Iris pigment epithelial cell (primary cell): ENCODE data around the gene DNAL1.
"Not testable (repeated sequence)": the region's sequence is repeated elsewhere in the genome, so short reads cannot be mapped to it uniquely, and the experiment has no call there.

Experiments used
- DNase-seq: peaks from one replicate; pipeline ENCODE4 v3.0.0-alpha.2; 2011; ENCODE audit warnings: low read depth

Gene DNAL1

DNA sequence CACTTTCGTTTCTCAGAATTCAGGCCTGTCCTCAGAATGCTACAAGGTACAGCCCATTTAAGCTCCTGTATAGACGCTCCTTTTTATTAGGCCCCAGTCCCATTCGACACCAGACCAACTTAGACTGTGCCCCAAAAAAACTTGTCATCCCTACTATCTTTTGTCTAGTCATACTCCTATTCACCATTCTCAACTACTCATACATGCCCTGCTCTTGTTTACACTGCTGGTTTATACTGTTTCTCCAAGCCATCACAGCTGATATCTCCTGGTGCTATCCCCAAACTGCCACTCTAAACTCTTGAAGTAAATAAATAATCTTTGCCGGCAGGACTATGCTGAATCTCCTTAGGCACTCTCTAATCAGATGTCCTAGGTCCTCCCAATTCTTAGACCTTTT, 63.3 kb downstream of the DNAL1 start:
- not testable (repeated sequence) for DNase-seq

DNA sequence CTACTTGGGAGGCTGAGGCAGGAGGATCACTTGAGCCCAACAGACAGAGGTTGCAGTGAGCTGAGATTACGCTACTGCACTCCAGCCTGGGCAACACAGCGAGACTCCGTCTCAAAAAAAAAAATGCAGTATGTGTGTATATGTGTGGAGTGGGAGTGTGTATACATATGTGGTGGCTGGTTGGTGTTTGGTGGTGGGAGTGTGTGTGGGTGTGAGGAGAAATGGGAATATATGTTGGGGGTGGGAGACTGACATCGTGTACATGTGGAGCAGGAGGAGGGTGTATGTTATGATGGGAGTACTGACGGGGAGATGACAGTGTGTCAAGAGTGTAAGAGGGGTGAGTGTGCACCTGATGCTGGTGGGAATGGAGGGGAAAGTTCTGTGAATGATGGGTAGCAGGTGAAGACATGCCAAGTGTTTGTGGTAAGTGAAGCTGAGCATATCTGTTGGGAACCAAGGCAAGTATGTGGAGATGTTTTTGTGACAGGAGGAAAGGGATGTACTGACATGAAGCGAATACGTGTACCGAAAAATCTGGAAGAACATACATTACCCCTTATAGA, 65.2 kb downstream of the DNAL1 start:
- DNase-seq, result no peak

GRCh38 chr14:73710737-73711136, 66.0 kb downstream of the DNAL1 start:
- no peak for DNase-seq

- peak; percentile 38 for DNase-seq
These were observed 67.3 kb downstream of the DNAL1 start for GRCh38 chr14:73712071-73712506.

DNA sequence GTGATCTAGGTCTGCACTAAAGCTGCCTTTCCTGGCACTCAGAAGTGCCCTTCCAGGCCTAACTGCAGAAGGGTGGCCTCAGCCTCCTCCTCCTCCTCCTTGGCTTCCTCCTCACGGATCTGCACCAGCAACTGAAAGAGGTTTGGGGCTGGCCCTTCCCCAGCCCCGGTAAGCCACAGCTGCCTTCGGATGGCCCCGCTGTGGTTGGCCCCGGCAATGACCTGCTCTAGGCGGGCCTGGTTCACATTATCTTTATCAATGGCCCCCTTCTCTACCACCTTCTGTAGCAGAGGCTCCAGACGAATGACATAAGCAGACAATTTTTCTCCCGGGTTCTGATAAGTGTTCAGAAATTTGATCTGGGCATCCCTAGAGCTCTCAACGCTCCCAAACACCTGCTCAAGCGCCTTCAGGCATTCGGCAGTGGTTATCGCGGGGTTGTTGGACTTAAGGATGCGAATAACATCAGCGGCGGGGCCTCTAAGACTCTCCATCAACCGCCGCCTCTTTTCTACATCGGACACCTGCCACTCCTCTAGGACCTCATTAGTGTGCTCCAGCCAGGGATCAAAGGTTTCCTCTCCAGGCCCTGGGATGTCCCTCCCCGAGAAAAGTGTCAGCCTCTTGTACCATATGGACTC, 67.9 kb downstream of the DNAL1 start:
- DNase-seq, result peak; percentile 42

DNA sequence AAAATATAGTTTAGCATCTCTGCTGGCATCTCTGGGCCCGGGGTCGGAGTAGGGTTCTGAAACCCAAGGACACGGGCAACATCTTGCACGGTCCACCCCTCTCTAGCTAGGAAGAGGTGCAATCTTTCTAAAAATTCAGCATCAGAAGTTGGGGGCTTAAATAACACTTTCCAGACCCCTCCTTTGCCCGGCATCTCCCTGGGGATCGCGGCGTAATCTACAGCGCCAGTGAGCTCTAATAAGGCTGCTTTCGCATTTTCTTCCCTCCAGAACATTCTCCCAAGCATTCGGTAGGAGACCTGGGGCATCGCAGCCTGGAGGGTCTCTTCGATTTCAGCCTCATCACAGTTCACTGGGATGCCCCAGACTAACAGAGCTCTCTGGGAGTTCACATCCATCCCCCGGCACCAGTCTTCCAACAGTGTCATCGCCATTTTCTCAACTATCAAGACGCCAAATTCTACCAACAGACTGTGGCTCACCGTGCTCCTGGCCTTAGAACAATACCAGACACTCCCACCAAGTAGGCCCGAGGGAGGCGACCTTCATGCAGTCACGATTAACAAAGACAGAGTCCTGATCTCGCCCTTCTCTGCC, 68.5 kb downstream of the DNAL1 start:
- DNase-seq, result peak; percentile 34

GRCh38 chr14:73713803-73714655, 69.2 kb downstream of the DNAL1 start, which contains the start of gene PNMA1:
Gene PNMA1 (minus strand): TSS chr14:73714384. CDS start chr14:73713639, 745 bp downstream.
- DNase-seq, result peak; percentile 81

- no peak for DNase-seq
These were observed 69.9 kb downstream of the DNAL1 start for GRCh38 chr14:73714656-73715081.

DNA sequence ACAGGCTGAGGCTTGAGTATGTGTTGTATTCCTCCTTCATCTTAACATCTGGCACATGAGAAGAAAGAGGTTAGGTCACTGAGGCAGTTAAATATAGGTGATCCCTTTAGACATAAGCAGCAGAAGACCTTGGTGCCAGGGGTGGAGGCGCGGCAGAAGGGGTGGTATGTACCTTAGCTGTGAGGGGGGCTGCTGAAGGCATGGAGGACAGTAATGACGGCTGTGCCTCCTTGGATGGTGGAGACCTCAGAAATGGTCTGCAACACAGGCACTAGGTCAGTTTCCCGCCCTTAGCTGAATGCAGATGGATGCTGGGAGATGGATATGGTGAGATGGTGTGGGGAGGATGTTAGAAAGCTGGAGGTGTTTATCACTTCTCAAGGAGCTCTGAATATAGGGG, 70.9 kb downstream of the DNAL1 start:
- DNase-seq, result no peak

DNA sequence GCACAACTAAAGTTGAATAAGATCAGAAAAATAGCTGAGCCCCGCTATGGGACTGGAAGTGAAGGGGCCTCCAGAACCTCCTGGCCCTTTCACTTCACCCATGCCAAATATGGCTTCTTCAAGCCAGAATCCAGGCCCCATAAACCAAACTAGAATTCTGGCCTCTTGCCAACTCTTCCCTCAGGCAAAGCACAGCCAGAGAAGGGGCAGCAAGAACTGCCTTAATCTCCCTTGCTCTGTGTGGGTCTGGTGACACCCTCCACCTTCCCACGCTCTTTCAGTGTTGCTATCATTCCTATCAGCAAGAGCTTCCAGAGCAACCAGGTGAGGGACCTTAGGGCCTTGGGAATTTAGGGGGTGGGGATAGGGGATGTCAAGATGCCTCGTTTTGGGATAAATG, 72.5 kb downstream of the DNAL1 start:
- no peak for DNase-seq

DNA sequence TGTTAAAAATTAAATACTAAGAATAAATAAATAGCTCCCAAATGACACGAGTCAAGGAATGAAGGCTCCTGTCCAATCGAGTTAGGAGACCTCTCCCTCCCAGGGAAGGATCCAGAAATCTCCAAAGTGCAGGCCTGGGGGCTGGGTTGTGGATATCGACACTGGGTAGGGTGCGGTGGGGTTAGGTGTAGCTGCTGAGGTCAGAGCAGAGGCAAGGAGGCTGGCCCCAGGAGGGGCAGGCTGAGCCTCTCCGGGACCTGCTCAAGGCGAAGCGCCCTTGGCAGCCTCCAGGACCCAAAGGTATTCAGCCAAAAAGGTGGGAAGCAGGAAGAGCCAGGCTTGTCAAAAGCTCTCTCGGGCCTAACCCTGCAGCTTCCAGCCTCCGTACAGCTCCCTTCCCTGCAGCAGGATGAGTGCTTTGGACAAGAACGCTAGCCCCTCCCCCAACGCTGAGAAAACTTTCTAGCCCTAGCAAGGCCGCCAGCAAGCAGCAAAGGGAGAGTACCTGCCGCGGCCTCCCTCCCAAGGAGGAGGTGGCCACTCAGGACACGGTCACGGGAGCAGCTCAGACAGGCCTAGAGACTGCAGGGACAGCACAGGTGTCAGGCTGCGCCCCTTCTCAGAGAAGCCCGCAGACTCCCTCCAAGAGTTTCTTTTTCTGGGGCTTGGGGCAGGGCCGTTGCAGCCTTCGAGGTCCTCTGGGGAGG, 73.1 kb downstream of the DNAL1 start:
- peak; percentile 51 for DNase-seq

DNA sequence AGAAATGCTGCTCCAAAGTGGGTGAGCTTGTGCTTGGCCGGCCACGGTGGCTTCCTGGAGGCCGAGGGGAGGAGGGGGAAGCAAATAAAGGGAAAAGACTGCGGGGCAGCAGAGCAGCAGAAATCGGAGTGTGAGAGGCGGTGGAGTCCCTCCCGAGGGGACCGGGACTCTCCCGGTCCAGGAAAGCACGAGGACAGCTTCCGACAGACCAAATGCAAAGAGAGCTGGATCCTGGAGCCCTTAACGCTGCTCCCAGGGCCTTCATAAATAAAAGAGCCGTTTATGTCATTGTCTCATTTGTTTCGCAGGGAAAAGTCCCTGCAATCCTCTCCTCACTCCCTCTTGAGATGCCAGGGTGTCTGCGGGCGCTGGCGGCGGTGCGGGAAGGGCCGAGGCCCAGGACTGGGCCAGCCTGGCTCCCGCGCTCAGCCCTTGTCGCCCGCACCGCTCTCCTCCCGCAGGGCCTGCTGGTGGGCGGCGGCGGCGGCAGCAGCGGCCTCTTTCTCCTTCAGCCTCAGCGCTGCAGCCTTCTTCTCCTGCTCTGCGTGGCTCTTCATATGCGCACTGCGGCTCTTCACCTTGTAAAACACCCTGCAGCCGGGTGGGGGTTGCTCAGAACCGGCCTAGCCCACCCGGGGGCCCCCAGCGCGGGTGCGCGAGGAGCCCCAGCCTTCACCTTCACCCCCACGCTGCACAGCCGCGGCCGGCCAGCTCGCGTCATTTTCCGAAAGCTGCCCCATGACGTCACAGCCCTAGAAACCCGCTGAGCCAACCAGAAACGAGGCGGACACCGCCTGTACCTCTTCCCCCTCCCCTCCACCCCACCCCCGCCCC, 73.8 kb downstream of the DNAL1 start:
- DNase-seq, result no peak

GRCh38 chr14:73719361-73719760, 74.6 kb downstream of the DNAL1 start:
- DNase-seq, result no peak

DNA sequence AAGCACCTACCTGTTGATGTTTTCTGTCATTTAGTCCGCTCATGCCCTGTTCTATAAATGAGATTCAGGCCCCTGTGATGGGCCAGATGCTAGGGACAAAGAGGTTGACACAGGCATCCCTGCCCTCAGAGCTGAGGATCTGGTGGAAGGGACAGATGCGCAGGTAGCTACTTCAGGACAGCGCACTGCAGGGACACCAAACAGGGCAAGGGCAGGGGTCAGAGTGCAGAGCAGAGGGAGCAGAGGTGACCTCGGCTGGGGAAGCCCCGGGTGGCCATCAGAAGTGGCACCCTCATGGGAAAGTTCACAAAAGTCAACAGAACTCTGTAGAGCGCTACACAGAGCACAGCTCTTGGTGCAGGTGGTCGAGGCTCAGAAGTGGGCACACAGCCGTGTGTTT, 75.0 kb downstream of the DNAL1 start:
- no peak for DNase-seq

GRCh38 chr14:73720636-73721035, 75.8 kb downstream of the DNAL1 start:
- no peak for DNase-seq

DNA sequence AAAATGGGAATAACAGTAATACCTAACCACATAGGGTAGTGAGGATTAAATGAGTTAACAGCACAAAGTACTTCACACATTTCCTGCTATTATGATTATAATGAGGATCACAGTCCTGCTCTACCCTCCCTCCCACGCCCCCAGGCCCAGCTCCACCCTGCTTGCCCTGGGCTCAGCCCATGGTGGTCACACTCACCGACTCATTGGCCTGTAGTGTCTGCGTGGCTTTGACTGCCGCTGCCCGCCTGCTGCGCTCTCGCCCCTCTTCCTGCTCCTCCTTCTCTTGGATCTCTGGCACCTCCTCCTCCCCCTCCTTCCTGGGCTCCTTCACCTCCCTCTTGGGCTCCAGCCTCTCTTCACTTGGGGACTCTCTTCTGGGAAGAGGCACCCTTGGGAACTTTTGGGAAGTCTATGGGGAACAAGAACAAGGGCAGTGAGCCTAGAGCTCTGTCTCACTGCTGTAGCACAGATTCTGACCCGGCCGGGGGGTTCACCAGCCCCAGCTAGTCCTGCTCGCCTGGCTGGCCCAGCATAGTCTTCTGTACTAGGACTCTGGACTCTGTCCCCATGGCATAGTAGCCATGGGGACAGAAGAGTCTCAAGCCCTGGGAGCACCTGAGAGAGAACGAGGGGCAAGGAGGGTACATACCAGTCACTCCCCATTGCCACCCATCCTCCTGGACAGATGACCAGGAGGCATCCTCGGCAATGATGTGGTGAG, 76.5 kb downstream of the DNAL1 start:
- DNase-seq, result no peak

DNA sequence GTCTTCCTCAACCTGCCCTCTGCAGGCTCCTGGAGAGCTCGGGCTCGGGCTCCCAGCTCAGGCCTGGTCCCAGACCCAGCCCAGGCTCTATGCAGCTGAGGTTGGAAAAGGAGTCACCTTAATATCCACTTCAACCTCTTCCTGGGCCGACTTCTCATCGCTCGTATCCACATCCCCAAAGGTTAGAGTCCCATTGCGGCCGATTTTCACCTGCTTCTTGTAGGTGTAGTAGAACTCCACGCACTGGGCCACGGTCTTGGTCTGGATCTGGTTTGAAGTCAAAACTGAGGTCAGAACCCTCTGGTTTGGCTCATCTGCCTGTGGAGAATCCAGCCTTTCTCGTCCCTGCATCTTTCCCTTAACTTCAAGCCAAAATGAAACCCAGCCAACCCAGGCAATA, 77.8 kb downstream of the DNAL1 start:
- DNase-seq, result no peak

DNA sequence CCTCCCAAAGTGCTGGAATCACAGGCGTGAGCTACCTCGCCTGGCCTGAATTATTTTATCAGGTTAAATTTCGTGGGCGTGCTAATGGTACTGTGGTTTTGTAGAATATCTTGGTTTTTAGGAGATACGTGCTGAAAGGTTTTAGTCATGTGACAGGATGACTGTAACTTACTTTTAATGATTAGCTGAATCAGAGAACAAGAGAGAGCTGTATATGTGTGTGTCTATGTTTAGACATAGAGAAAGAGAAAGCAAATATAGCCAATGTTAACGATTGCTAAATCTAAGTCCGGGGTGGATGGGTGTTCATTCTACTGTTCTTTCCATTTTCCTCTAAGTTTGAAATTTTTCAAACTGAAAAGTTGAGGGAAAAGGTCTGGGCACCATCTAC, 78.6 kb downstream of the DNAL1 start:
- DNase-seq, result peak; percentile 50

GRCh38 chr14:73723797-73724661, 79.2 kb downstream of the DNAL1 start:
- peak; percentile 99 for DNase-seq
